MG63 (cell line): ENCODE results near the gene NUCKS1. TPM values are rescaled to one million over a fixed set of nuclear protein-coding genes. Genes with fewer than 3 reads are reported as not detected.
"Not testable (repeated sequence)": the region's sequence is repeated elsewhere in the genome, so short reads cannot be mapped to it uniquely, and the experiment has no call there.

Source experiments
- DNase-seq: peaks from one replicate; pipeline ENCODE4 v3.0.0-alpha.2; 2020
- H3K27me3 ChIP-seq: fragments of 250-450 bp; sonication (Bioruptor Pico); 2 replicates; pipeline ENCODE4 v1.5.1; 2020; ENCODE audit warnings: mild to moderate bottlenecking, moderate library complexity
- H3K36me3 ChIP-seq: fragments of 250-450 bp; sonication (Bioruptor Pico); 2 replicates; pipeline ENCODE4 v1.5.1; 2020; ENCODE audit warnings: mild to moderate bottlenecking, moderate library complexity
- H3K4me3 ChIP-seq: fragments of 250-450 bp; sonication (Bioruptor Pico); 2 replicates; pipeline ENCODE4 v1.5.1; 2020; ENCODE audit warnings: mild to moderate bottlenecking, moderate library complexity
- H3K9me3 ChIP-seq: fragments of 250-450 bp; sonication (Bioruptor Pico); 2 replicates; pipeline ENCODE4 v1.5.1; 2020; ENCODE audit warnings: mild to moderate bottlenecking, moderate library complexity
- total RNA-seq: library from RNA; depleted of rRNA; stranded (reverse); fragments of >200 nt; shearing (Covaris generic); gene quantifications from 2 replicates; pipeline ENCODE4 v1.2.3, GENCODE V29; 2014; ENCODE audit warnings: low replicate concordance

NUCKS1 gene
- total RNA-seq, 1 experiment from 2014 or later: 228 TPM

DNA sequence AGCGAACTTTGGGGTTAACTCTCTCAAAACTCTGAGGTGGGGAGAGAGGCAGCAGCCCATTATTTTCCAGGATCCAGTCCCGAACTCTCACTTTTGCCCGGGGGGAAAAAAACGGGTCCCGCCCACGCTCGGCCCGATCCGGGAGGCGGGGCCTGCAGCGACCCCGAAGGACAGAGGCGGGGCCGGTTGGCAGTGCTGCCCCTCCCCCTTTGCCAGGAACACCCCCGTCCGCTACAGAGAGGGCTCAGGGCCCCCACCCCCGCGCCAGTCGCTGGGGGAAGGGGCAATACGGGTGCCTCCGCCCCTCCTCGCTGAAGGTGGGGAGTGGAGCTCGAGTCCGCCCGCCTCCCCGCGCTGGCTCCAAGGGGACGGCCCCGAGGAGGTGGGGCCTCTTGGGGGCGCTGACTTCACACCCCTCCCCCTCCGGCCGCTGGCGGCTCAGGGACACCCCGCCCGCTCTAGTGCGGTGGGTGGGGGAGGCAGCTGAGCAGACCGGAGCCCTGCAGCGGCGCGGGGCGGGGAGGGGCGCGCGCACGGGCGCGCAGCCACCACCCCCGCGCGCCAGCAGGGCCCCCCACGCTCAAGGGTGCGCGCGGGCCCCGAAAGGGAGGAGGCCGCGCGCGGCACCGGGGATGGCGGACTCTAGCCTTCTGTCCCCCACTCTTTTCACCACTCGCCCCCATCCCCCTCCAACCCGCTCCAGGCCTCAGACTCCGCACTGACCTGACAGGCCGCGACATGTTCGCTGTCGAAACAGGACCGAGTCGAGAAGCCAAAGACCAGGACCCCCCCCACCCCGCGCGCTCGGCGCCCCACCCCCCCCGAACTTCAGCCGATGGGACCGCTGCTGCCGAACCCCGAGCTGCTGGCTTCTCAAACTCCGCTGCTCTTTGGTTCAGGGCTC is 496 bp downstream of the NUCKS1 start:
- no peaks in the 10 kb centered on the region for H3K27me3 ChIP-seq
- peak; percentile 98 for DNase-seq
- peaks cover 46% of the 10 kb centered on the region for H3K36me3 ChIP-seq
- peak overlapping the region; percentile 82 for H3K4me3 ChIP-seq
- H3K9me3 ChIP-seq: no peaks in the 10 kb centered on the region

DNA sequence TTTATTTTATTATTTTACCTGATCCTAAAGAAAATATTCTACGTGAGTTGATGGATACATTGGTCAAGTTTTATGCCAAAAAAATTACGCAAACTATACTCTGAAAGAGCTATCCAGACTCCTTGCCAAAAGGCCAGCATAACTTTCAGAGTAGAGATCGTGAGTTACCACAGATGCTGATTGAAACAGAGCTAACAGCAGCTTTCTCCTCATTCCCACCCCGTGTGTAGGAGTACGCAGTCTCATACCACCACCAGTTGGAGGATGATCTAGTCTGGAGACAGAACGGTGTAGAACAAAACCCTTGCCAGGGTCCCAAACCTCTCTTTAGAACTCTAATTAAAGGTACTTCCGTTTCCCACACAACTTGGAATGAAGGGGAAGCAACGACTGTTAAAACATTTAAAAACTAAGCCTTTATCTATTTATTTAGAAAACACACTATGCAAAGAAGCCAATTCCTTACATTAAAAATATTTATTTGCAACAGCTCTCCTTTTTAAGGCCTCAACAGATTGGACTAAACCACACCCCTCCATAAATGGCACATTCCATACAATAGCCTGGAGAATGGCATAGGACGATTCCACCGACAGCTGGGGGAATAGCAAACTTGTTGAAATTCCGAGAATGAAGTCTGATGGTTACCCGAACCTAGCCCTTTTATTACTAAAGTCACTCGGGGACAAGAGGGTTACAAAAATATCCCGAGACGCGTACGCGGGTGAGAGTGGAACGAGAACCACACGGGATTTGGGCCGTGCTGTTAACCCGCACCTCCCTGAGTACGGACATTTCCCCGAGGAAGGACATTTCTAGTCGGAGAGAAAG is 1.4 kb downstream of the NUCKS1 start:
- peak; percentile 34 for DNase-seq
- H3K9me3 ChIP-seq: no peaks in the 10 kb centered on the region
- peaks cover 53% of the 10 kb centered on the region for H3K36me3 ChIP-seq
- no peaks in the 10 kb centered on the region for H3K27me3 ChIP-seq
- H3K4me3 ChIP-seq: peak overlapping the region; percentile 82

DNA sequence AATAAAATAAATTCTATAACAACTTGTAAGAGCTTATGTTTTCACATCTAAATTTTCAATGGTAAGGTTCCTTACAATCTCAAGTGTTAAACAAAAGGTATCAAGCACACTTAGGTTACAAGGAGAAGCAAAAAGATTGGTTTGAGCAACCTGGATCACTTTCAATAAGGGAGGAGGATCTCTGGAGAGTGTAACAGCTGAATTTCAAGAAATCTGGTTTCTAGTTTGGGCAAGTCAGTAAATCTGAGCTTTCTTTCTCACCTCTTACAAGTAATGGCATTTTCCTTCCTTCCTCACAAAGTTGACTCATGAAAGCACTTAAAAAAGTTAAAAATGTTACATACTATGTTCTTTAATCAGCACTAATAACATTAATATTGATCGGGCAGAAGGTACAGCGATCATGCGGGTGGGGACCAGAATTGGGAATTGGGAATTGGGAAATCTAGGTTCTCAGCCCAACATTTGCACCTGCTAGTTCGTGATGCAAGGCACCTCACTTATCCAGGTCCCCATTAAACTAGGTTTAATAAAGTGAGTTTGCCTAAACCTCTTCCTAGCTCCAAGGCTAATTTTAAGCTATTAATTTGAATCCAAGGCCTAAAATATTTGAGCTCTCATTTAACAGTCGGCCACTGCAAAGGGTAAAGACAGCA is 3.1 kb downstream of the NUCKS1 start:
- H3K27me3 ChIP-seq: no peaks in the 10 kb centered on the region
- no peak for DNase-seq
- peaks cover 69% of the 10 kb centered on the region for H3K36me3 ChIP-seq
- no peaks in the 10 kb centered on the region for H3K9me3 ChIP-seq
- H3K4me3 ChIP-seq: peak overlapping the region; percentile 82

DNA sequence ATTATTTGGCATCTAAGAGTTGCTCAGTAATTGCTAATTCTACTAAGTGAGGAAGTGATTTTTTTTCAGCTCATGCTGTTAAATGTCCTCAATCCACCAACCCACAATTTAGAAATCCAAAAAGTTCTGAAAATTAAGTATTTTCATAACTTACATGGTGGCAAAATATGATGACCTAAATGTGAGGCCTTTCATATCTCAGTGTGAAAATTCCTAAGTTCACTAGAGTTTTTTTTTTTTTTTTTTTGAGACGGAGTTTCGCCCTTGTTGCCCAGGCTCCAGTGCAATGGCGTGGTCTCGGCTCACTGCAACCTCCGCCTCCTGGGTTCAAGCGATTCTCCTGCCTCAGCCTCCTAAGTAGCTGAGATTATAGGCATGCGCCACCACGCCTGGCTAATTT is 5.6 kb downstream of the NUCKS1 start:
- Histone ChIP-seq H3K27me3 (no peaks in the 10 kb centered on the region), H3K36me3 (peaks cover 89% of the 10 kb centered on the region), H3K9me3 (no peaks in the 10 kb centered on the region), H3K4me3 (no peak overlapping the region)
- DNase-seq: no peak

DNA sequence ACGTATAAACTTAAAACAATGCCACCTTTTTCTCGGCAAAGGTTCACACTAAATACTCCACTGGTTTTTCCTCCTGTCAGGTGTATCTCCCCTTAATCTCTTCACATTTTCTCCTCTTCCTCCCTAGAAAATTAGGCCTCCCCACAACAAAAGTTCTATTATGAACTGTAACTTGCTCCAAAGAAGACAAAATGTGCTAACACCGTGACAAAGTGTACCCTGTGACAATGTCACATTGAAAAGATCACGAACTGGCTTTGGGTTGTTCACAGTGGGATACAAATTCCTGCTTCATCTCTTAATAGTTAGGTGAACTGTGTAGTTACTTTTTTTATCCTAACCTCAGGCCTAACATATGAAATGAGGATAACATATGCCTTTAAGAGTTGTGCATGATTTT is 6.0 kb downstream of the NUCKS1 start:
- H3K9me3 ChIP-seq: no peaks in the 10 kb centered on the region
- no peak for DNase-seq
- H3K4me3 ChIP-seq: no peak overlapping the region
- peaks cover 90% of the 10 kb centered on the region for H3K36me3 ChIP-seq
- no peaks in the 10 kb centered on the region for H3K27me3 ChIP-seq

DNA sequence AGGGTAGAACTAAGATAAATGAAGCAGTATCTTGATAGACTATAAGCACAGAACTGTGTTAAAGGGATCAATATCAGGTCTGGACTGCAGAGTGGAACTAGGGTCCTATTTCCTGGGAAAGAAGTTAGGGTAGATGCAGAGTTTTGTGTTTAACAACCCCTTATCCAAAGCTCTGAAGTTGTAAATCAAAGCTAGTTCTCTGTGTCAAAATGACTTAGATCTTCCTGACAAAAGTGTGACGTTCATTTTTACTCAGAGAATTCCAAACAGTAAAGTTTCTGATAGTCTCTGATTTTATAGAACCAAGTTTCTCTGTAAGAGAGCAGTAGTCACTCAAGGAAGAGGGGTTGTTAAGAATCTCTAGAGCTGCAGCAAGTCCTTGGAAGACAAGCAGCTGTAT is 8.3 kb downstream of the NUCKS1 start:
- H3K36me3 ChIP-seq: peaks cover 79% of the 10 kb centered on the region
- H3K27me3 ChIP-seq: no peaks in the 10 kb centered on the region
- DNase-seq: no peak
- H3K9me3 ChIP-seq: no peaks in the 10 kb centered on the region
- H3K4me3 ChIP-seq: no peak overlapping the region

DNA sequence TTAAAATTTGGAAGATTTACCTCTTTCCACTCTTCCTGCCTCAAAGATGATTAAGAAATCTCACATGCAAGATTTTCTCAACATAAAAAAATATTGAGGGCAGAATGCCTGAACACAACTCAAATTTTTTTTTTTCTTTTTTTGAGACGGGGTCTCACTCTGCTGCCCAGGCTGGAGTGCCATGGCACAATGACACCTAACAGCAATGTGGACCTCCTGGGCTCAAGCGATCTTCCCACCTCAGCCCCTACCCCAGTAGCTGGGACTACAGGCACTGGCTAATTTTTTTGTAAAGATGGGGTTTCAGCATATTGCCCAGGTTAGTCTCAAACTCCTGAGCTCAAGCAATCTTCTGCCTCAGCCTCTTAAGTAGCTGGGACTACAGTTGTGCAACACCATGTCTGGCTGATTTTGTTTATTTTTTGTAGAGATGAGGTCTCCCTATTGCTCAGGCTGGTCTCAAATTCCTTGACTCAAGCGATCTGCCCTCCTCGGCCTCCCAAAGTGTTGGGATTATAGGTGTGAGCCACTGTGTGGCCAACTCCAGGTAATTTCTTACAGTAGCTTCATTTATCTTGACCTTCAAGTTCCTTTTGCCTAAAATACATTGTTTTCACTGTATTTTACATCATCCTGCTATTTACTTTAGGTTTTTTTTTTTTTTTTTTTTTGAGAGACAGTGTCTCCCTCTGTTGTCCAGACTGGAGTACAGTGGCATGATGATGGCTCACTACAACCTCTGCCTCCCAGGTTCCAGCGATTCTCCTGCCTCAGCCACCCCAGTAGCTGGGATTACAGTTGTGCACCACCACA is 10.4 kb downstream of the NUCKS1 start:
- Histone ChIP-seq H3K36me3 (peaks cover 81% of the 10 kb centered on the region), H3K4me3 (no peak overlapping the region), H3K27me3 (no peaks in the 10 kb centered on the region), H3K9me3 (no peaks in the 10 kb centered on the region)
- DNase-seq: no peak

DNA sequence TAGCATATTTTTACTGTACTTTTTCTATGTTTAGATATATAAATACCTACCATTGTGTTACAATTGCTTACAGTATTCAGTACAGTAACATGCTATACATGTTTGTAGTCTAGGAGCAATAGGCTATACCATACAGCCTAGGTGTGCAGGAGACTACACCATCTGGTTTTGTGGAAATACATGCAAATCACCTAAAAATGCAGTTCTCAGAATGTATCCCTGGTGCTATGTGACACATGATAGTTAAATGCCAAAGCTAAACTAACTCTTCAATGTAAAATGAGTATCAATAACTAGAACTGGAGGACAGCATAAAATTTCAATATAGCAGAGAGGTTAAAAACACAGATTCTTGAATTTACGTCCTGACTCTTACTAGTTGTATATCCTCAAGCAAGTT is 14.8 kb downstream of the NUCKS1 start:
- Histone ChIP-seq H3K36me3 (peaks cover 80% of the 10 kb centered on the region), H3K27me3 (no peaks in the 10 kb centered on the region), H3K4me3 (no peak overlapping the region), H3K9me3 (no peaks in the 10 kb centered on the region)
- no peak for DNase-seq

DNA sequence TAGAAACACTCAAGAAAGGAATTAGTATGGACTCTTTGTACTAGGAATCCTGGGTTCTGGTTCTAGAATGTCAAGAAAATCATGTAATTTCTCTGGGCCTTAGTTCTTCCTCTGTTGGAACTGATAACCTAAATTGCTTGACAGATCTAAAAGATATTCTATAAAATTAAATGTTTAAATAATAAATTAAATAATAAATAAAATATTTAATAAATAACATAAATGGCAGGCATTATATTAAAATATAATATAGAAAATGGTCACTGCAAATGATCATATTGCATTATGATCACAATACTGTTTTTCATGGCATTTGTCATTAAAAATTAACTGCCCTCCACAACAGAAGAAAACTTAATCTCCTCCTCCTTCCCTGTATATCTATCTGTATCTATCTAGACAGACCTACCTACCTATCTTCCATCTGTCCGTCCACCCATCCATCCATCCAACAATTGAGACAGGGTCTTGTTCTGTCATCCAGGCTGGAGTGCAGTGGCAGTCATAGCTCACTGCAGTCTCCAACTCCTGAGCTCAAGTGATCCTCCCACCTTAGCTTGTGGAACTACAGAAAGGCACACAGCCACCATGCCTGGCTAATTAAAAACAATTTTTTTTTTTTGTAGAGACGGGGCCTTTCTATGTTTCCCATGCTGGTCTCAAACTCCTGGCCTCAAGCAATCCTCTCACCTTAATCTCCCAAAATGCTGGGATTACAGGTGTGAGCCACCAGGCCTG is 16.4 kb downstream of the NUCKS1 start:
- DNase-seq: no peak
- no peaks in the 10 kb centered on the region for H3K9me3 ChIP-seq
- no peak overlapping the region for H3K4me3 ChIP-seq
- H3K36me3 ChIP-seq: peaks cover 78% of the 10 kb centered on the region
- H3K27me3 ChIP-seq: no peaks in the 10 kb centered on the region

DNA sequence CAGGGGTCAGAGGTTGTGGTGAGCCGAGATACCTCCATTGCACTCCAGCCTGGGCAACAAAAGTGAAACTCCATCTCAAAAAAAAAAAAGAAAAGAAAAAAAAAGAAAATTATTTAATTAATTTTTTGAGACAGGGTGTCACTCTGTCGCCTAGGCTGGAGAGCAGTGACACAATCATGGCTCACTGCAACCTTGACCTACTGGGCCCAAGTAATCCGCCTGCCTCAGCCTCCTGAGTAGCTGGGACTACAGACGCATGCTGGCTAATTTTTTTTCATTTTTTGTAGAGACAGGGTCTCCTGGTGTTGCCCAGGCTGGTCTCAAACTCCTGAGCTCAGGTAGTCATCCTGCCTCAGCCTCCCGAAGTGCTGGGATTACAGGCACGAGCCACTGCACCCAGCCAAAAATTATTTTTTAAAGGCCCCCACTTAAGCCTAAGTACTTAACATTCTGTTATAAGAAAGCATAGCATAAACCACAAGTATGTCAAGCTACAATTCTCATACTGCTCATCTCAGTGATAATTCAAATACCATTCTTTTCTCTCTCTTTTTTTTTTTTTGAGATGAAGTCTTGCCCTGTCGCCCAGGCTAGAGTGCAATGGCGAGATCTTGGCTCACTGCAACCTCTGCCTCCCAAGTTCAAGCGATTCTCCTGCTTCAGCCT is 19.9 kb downstream of the NUCKS1 start:
- DNase-seq: no peak
- Histone ChIP-seq H3K4me3 (no peak overlapping the region), H3K36me3 (peaks cover 85% of the 10 kb centered on the region), H3K27me3 (no peaks in the 10 kb centered on the region), H3K9me3 (no peaks in the 10 kb centered on the region)

DNA sequence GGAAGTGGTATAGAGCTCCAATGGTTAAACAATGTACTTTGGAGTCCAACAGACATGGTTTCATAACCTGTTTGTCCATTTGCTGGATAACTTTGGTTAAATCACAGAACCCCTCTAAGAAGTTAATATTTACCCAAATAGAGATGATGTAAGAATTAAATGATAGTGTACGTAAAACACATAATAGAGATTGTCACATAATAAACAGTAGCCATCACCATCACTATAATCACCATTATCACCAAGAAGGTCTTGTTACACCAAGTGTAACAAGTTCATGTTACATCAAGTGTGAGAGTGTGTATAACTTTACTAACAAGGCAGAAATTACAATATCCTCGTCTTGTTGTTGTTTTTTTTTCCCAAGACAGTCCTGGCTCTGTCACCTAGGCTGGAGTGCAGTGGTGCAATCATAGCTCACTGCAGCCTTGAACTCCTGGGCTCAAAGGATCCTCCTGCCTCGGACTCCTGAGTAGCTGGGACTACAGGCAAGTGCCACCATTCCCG is 23.3 kb downstream of the NUCKS1 start:
- Histone ChIP-seq H3K4me3 (no peak overlapping the region), H3K36me3 (peaks cover 90% of the 10 kb centered on the region), H3K9me3 (no peaks in the 10 kb centered on the region), H3K27me3 (no peaks in the 10 kb centered on the region)
- no peak for DNase-seq

DNA sequence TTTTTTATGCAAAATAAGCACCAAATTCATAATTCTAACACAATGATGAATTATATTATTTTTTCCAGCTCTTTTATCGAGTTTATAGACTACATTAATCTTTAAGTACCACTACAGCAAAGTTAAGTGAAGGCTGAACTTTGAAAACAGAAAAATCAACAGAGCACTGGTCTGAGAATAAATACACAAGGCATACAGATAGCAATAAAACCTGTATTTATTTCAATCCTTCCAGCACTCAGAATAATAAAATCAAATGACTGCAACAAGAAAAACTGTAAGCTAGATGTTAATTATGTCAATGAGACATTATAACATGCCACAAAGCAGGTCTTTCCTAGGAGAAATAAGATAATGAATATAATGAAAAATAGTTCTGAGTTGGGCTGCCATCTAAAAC is 24.5 kb downstream of the NUCKS1 start:
- peaks cover 90% of the 10 kb centered on the region for H3K36me3 ChIP-seq
- no peaks in the 10 kb centered on the region for H3K27me3 ChIP-seq
- no peak for DNase-seq
- no peaks in the 10 kb centered on the region for H3K9me3 ChIP-seq
- no peak overlapping the region for H3K4me3 ChIP-seq

DNA sequence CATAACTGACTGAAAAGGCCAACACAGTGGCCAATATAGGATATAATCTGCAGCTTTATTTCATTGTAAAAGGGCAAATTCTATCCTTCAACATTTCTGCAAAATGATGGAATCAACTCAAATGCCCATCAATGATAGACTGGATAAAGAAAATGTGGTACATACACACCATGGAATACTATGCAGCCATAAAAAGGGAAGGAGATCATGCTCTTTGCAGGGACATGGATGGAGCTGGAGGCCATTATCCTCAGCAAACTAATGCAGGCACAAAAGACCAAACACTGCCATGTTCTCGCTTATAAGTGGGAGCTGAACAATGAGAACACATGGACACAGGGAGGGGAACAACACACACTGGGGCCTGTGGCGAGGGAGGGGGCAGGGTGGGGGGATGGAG is 29.2 kb downstream of the NUCKS1 start:
- peaks cover 96% of the 10 kb centered on the region for H3K36me3 ChIP-seq
- not testable (repeated sequence) for H3K4me3 ChIP-seq, H3K9me3 ChIP-seq

DNA sequence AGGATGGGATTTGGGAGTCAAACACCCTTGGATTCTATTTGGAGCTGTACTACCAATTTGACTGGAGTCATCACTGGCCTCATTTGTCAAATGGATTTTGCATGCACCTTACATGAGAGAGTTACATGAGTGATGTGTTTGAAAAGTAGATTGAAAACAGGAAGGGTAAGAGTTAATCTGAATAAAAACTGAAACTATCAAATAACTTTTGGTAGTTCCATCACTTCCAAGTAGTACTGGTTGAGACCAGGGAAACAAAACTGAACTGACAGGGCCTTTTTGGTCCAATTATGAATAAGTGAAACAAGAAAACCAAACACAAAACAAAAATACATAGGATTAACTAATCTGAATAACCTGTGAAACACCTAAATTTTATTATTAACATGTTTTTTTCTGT is 30.2 kb downstream of the NUCKS1 start:
- peaks cover 95% of the 10 kb centered on the region for H3K36me3 ChIP-seq
- no peak overlapping the region for H3K4me3 ChIP-seq

More for the DNA sequence above, 29.2 kb downstream of the NUCKS1 start:
- not testable (repeated sequence) for DNase-seq, H3K27me3 ChIP-seq

DNA sequence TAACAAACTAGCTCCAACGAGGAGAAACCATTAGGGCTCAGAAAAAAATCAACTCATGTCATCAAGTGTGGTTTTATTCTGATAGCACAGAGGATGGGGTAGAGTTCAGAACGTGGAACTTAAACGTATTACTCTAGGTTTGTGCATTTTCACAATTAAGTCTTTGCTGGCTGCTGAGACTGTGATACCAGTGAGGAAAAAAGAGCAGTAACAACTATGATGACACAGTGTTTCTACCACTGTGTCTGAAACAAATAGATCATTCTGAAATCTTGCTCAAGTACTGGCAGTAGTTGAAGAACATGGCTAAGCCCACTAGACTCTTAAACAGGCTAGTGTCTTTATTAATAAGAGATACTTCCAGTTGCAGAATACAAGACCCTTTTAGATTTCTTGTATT is 31.0 kb downstream of the NUCKS1 start:
- no peak for DNase-seq
- Histone ChIP-seq H3K36me3 (peaks cover 95% of the 10 kb centered on the region), H3K4me3 (no peak overlapping the region), H3K27me3 (no peaks in the 10 kb centered on the region), H3K9me3 (no peaks in the 10 kb centered on the region)

More for the DNA sequence above, 30.2 kb downstream of the NUCKS1 start:
- H3K27me3 ChIP-seq: no peaks in the 10 kb centered on the region
- H3K9me3 ChIP-seq: no peaks in the 10 kb centered on the region
- no peak for DNase-seq
